WTC11 (cell line): Measurements from ENCODE around the gene IL17RE. TPM values are rescaled to one million over a fixed set of nuclear protein-coding genes. Genes with fewer than 3 reads are reported as not detected.

ENCODE experiments used
- ATAC-seq: fragments of 200-7000 bp; cut with Tn5 transposase; 2 replicates; pipeline ENCODE4 v1.10.0; 2021; ENCODE audit warnings: mild to moderate bottlenecking, moderate library complexity
- CTCF ChIA-PET: fragments of 300-600 bp; sonication (Branson Sonifier 250); formaldehyde crosslinking; loops from one replicate; lab custom pipeline; 2021; ENCODE audit warnings: antibody characterized with exemption; lab: Charles Lee
- POLR2A ChIA-PET: fragments of 350-600 bp; sonication (Branson Sonifier 250); formaldehyde crosslinking; loops from one replicate; lab custom pipeline; 2021; ENCODE audit warnings: antibody characterized with exemption; lab: Charles Lee
- DNase-seq: peaks from one replicate; pipeline ENCODE4 v3.0.0; 2021; ENCODE audit warnings: low spot score
- H3K27ac Mint-ChIP-seq: 2 replicates; pipeline ENCODE4 v1.8.0; 2021; ENCODE audit warnings: mixed read lengths
- H3K27me3 Mint-ChIP-seq: 2 replicates; pipeline ENCODE4 v1.8.0; 2021; ENCODE audit warnings: low read depth, mild to moderate bottlenecking, moderate library complexity, mixed read lengths
- H3K36me3 Mint-ChIP-seq: 2 replicates; pipeline ENCODE4 v1.8.0; 2021; ENCODE audit warnings: mixed read lengths
- H3K4me1 Mint-ChIP-seq: 2 replicates; pipeline ENCODE4 v1.8.0; 2022; ENCODE audit warnings: mixed read lengths
- H3K4me3 Mint-ChIP-seq: 2 replicates; pipeline ENCODE4 v1.8.0; 2021; ENCODE audit warnings: mild to moderate bottlenecking, moderate library complexity, mixed read lengths
- H3K9me3 Mint-ChIP-seq: 2 replicates; pipeline ENCODE4 v1.8.0; 2021; ENCODE audit warnings: mixed read lengths
- CREB1 ChIP-seq: sonication (generic); formaldehyde crosslinking; IDR thresholded peaks from 2 replicates; pipeline ENCODE4 v1.8.0; 2023; ENCODE audit warnings: mild to moderate bottlenecking, missing genetic modification reagents
- ELF4 ChIP-seq: sonication (generic); formaldehyde crosslinking; IDR thresholded peaks from 2 replicates; pipeline ENCODE4 v1.8.1; 2022; ENCODE audit warnings: low read depth, mild to moderate bottlenecking, moderate library complexity, missing genetic modification reagents
- EMX1 ChIP-seq: fragments of 250-450 bp; sonication (Bioruptor Pico); IDR thresholded peaks from 2 replicates; pipeline ENCODE4 v1.8.0; 2021; ENCODE audit warnings: mild to moderate bottlenecking
- GTF2I ChIP-seq: fragments of 250-450 bp; sonication (Bioruptor Pico); conservative IDR thresholded peaks from 2 replicates; pipeline ENCODE4 v1.4.0; 2021; ENCODE audit warnings: mild to moderate bottlenecking
- HMGA2 ChIP-seq: fragments of 250-450 bp; sonication (Bioruptor Pico); IDR thresholded peaks from 2 replicates; pipeline ENCODE4 v1.4.0; 2021; ENCODE audit warnings: mild to moderate bottlenecking, moderate library complexity
- JUN ChIP-seq: sonication (generic); formaldehyde crosslinking; IDR thresholded peaks from 2 replicates; pipeline ENCODE4 v1.8.0; 2023; ENCODE audit warnings: mild to moderate bottlenecking, missing genetic modification reagents
- KAT7 ChIP-seq: sonication (generic); formaldehyde crosslinking; IDR thresholded peaks from 2 replicates; pipeline ENCODE4 v1.8.1; 2023; ENCODE audit warnings: missing genetic modification reagents, mild to moderate bottlenecking, borderline replicate concordance
- MXD4 ChIP-seq: fragments of 250-450 bp; sonication (Bioruptor Pico); IDR thresholded peaks from 2 replicates; pipeline ENCODE4 v1.8.0; 2021; ENCODE audit warnings: mild to moderate bottlenecking, moderate library complexity, borderline replicate concordance
- MYBL2 ChIP-seq: sonication (generic); formaldehyde crosslinking; IDR thresholded peaks from 2 replicates; pipeline ENCODE4 v1.8.1; 2023; ENCODE audit warnings: mild to moderate bottlenecking, moderate library complexity, missing genetic modification reagents
- NFE2L1 ChIP-seq: sonication (generic); formaldehyde crosslinking; IDR thresholded peaks from 2 replicates; pipeline ENCODE4 v1.8.1; 2023; ENCODE audit warnings: missing genetic modification reagents
- NR1H2 ChIP-seq: sonication (generic); formaldehyde crosslinking; IDR thresholded peaks from 2 replicates; pipeline ENCODE4 v1.9.0; 2021; ENCODE audit warnings: mild to moderate bottlenecking, moderate library complexity, missing genetic modification reagents
- SMAD4 ChIP-seq: sonication (generic); formaldehyde crosslinking; IDR thresholded peaks from 2 replicates; pipeline ENCODE4 v1.8.0; 2022; ENCODE audit warnings: mild to moderate bottlenecking, missing genetic modification reagents
- SP1 ChIP-seq: sonication (generic); formaldehyde crosslinking; conservative IDR thresholded peaks from 2 replicates; pipeline ENCODE4 v1.8.1; 2022; ENCODE audit warnings: missing genetic modification reagents
- ZBTB21 ChIP-seq: sonication (generic); formaldehyde crosslinking; IDR thresholded peaks from 2 replicates; pipeline ENCODE4 v1.8.1; 2023; ENCODE audit warnings: mild to moderate bottlenecking, missing genetic modification reagents, borderline replicate concordance
- ZNF121 ChIP-seq: sonication (generic); formaldehyde crosslinking; IDR thresholded peaks from 2 replicates; pipeline ENCODE4 v1.8.0; 2023; ENCODE audit warnings: missing genetic modification reagents
- ZNF232 ChIP-seq: sonication (generic); formaldehyde crosslinking; IDR thresholded peaks from 2 replicates; pipeline ENCODE4 v1.8.0; 2022; ENCODE audit warnings: mild to moderate bottlenecking, missing genetic modification reagents
- ZNF317 ChIP-seq: sonication (generic); formaldehyde crosslinking; IDR thresholded peaks from 2 replicates; pipeline ENCODE4 v1.8.1; 2023; ENCODE audit warnings: low read depth, mild to moderate bottlenecking, moderate library complexity, missing genetic modification reagents, borderline replicate concordance
- ZNF423 ChIP-seq: fragments of 250-450 bp; sonication (Bioruptor Pico); IDR thresholded peaks from 2 replicates; pipeline ENCODE4 v2.1.2; 2022; ENCODE audit warnings: mild to moderate bottlenecking, moderate library complexity
- total RNA-seq: library from RNA; stranded (reverse); gene quantifications from 3 replicates; pipeline ENCODE4 v1.2.3, GENCODE V29; 2021
- TF ChIP-seq, protein P1 (sequence below): sonication (generic); formaldehyde crosslinking; IDR thresholded peaks from 2 replicates; pipeline ENCODE4 v1.8.1; 2023; ENCODE audit warnings: mild to moderate bottlenecking, missing genetic modification reagents
- TF ChIP-seq, protein P2 (sequence below): sonication (generic); formaldehyde crosslinking; conservative IDR thresholded peaks from 2 replicates; pipeline ENCODE4 v1.8.1; 2023; ENCODE audit warnings: mild to moderate bottlenecking, low read depth, missing genetic modification reagents, moderate library complexity
- TF ChIP-seq, protein P3 (sequence below): sonication (generic); formaldehyde crosslinking; IDR thresholded peaks from 2 replicates; pipeline ENCODE4 v1.8.0; 2022; ENCODE audit warnings: mild to moderate bottlenecking, missing genetic modification reagents
- TF ChIP-seq, protein P4 (sequence below): fragments of 250-450 bp; sonication (Bioruptor Pico); IDR thresholded peaks from 2 replicates; pipeline ENCODE4 v1.9.0; 2021; ENCODE audit warnings: mild to moderate bottlenecking
- TF ChIP-seq, protein P5 (sequence below): fragments of 250-450 bp; sonication (Bioruptor Pico); IDR thresholded peaks from 2 replicates; pipeline ENCODE4 v1.9.0; 2021; ENCODE audit warnings: moderate library complexity, mild to moderate bottlenecking, inconsistent platforms, borderline replicate concordance

The IL17RE gene
- total RNA-seq, 1 experiment from 2014 or later, result 4.2 TPM

DNA sequence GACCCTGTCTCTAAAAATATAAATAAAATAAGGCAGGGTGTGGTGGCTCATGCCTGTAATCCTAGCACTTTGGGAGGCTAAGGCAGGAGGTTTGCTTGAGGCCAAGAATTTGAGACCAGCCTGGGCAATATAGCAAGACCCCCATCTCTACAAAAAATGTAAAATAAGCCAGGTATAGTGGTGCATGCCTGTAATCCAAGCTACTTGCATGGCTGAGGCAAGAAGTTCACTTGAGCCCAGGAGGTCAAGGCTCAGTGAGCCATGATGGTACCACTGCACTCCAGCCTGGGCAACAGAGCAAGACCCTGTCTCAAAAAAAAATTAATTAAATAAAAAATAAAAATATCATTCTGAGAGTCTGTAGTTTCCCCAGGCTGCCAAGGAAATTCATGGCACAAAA is 16.3 kb upstream of the IL17RE start:
- H3K4me3 Mint-ChIP-seq, result no peak overlapping the region
- no peaks in the 10 kb centered on the region for H3K4me1 Mint-ChIP-seq
- DNase-seq (no peak), ATAC-seq (no peak)
- 0 out of 2 replicates have a peak, but pooled peaks have one; percentile 21 for TF ChIP-seq GTF2I (CRISPR knock-in tag)
- TF ChIP-seq SP1 (CRISPR knock-in tag), result no peak
- TF ChIP-seq ZNF317 (CRISPR knock-in tag), result no peak
- no peak for TF ChIP-seq ZNF423 (CRISPR knock-in tag)
- no peak for TF ChIP-seq ZBTB21
- TF ChIP-seq SMAD4 (CRISPR knock-in tag), result no peak
- 0 out of 2 replicates have a peak, but pooled peaks have one; percentile 56 for TF ChIP-seq ZNF121
- no peak for TF ChIP-seq NR1H2
- no peak for TF ChIP-seq KAT7 (CRISPR knock-in tag)
- H3K27ac Mint-ChIP-seq, result no peak overlapping the region
- H3K9me3 Mint-ChIP-seq, result no peaks in the 10 kb centered on the region
- H3K27me3 Mint-ChIP-seq, result peaks cover 7% of the 10 kb centered on the region
- ChIA-PET POLR2A (no interaction called here), CTCF (no interaction called here)
- H3K36me3 Mint-ChIP-seq, result no peaks in the 10 kb centered on the region

DNA sequence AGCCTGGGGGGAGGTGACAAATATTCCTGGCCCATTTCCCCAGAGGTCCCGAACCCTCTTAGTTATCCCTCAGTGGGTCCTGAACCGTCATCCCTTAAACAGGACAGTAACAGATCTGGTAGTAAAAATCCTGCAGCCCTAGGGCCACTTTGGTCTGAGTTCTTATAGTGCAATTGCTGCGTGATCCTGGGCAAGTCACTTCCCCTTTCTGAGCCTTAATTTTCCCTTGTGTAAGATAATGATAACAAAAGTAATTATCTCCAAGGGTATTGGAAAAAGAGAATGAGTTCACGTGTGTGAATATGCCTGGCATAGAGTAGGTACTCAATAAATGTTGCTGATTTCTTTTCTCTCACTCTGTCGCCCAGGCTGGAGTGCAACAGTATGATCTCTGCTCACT is 15.2 kb upstream of the IL17RE start:
- Mint-ChIP-seq H3K9me3 (no peaks in the 10 kb centered on the region), H3K36me3 (peaks cover 4% of the 10 kb centered on the region), H3K27ac (no peak overlapping the region), H3K4me3 (no peak overlapping the region), H3K27me3 (peaks cover 7% of the 10 kb centered on the region), H3K4me1 (peaks cover 5% of the 10 kb centered on the region)
- no peak for TF ChIP-seq NFE2L1 (CRISPR knock-in tag)
- no peak for TF ChIP-seq EMX1 (CRISPR knock-in tag)
- no peak for TF ChIP-seq HMGA2 (CRISPR knock-in tag)
- TF ChIP-seq, protein P1, sequence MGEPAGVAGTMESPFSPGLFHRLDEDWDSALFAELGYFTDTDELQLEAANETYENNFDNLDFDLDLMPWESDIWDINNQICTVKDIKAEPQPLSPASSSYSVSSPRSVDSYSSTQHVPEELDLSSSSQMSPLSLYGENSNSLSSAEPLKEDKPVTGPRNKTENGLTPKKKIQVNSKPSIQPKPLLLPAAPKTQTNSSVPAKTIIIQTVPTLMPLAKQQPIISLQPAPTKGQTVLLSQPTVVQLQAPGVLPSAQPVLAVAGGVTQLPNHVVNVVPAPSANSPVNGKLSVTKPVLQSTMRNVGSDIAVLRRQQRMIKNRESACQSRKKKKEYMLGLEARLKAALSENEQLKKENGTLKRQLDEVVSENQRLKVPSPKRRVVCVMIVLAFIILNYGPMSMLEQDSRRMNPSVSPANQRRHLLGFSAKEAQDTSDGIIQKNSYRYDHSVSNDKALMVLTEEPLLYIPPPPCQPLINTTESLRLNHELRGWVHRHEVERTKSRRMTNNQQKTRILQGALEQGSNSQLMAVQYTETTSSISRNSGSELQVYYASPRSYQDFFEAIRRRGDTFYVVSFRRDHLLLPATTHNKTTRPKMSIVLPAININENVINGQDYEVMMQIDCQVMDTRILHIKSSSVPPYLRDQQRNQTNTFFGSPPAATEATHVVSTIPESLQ, result no peak
- TF ChIP-seq ZNF232, result no peak
- no peak for TF ChIP-seq MXD4 (CRISPR knock-in tag)
- TF ChIP-seq MYBL2 (CRISPR knock-in tag), result no peak
- no peak for TF ChIP-seq ZBTB21
- TF ChIP-seq ZNF121, result no peak
- TF ChIP-seq, protein P2, sequence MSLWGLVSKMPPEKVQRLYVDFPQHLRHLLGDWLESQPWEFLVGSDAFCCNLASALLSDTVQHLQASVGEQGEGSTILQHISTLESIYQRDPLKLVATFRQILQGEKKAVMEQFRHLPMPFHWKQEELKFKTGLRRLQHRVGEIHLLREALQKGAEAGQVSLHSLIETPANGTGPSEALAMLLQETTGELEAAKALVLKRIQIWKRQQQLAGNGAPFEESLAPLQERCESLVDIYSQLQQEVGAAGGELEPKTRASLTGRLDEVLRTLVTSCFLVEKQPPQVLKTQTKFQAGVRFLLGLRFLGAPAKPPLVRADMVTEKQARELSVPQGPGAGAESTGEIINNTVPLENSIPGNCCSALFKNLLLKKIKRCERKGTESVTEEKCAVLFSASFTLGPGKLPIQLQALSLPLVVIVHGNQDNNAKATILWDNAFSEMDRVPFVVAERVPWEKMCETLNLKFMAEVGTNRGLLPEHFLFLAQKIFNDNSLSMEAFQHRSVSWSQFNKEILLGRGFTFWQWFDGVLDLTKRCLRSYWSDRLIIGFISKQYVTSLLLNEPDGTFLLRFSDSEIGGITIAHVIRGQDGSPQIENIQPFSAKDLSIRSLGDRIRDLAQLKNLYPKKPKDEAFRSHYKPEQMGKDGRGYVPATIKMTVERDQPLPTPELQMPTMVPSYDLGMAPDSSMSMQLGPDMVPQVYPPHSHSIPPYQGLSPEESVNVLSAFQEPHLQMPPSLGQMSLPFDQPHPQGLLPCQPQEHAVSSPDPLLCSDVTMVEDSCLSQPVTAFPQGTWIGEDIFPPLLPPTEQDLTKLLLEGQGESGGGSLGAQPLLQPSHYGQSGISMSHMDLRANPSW (CRISPR knock-in tag), result no peak
- TF ChIP-seq JUN (CRISPR knock-in tag), result no peak
- TF ChIP-seq, protein P3, sequence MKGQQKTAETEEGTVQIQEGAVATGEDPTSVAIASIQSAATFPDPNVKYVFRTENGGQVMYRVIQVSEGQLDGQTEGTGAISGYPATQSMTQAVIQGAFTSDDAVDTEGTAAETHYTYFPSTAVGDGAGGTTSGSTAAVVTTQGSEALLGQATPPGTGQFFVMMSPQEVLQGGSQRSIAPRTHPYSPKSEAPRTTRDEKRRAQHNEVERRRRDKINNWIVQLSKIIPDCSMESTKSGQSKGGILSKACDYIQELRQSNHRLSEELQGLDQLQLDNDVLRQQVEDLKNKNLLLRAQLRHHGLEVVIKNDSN (CRISPR knock-in tag), result no peak
- TF ChIP-seq, protein P4, sequence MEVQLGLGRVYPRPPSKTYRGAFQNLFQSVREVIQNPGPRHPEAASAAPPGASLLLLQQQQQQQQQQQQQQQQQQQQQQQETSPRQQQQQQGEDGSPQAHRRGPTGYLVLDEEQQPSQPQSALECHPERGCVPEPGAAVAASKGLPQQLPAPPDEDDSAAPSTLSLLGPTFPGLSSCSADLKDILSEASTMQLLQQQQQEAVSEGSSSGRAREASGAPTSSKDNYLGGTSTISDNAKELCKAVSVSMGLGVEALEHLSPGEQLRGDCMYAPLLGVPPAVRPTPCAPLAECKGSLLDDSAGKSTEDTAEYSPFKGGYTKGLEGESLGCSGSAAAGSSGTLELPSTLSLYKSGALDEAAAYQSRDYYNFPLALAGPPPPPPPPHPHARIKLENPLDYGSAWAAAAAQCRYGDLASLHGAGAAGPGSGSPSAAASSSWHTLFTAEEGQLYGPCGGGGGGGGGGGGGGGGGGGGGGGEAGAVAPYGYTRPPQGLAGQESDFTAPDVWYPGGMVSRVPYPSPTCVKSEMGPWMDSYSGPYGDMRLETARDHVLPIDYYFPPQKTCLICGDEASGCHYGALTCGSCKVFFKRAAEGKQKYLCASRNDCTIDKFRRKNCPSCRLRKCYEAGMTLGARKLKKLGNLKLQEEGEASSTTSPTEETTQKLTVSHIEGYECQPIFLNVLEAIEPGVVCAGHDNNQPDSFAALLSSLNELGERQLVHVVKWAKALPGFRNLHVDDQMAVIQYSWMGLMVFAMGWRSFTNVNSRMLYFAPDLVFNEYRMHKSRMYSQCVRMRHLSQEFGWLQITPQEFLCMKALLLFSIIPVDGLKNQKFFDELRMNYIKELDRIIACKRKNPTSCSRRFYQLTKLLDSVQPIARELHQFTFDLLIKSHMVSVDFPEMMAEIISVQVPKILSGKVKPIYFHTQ (CRISPR knock-in tag), result no peak
- no peak for TF ChIP-seq ELF4 (CRISPR knock-in tag)
- TF ChIP-seq CREB1 (CRISPR knock-in tag), result no peak
- TF ChIP-seq, protein P5, sequence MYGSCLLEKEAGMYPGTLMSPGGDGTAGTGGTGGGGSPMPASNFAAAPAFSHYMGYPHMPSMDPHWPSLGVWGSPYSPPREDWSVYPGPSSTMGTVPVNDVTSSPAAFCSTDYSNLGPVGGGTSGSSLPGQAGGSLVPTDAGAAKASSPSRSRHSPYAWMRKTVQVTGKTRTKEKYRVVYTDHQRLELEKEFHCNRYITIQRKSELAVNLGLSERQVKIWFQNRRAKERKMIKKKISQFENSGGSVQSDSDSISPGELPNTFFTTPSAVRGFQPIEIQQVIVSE (CRISPR knock-in tag), result no peak
- ChIA-PET CTCF (no interaction called here), POLR2A (no interaction called here)
- ATAC-seq, result no peak
- DNase-seq, result no peak
